Right renal pelvis (tissue), 4 donors: ENCODE measurements around the gene MAPK13. TPM values are rescaled to one million over a fixed set of nuclear protein-coding genes. Genes with fewer than 3 reads are reported as not detected.

Experiments used
- DNase-seq, 4 donors: peaks; one replicate each; pipeline ENCODE4 v3.0.0-alpha.2; 2013; ENCODE audit warnings: low read depth in 4 of 4, low spot score in 3 of 4, missing footprints in 1 of 4
- polyA plus RNA-seq, 4 donors: library from polyadenylated mRNA; unstranded; fragments of 120-200 nt; gene quantifications; one replicate each; pipeline ENCODE4 v1.2.1, GENCODE V29; 2013; ENCODE audit not compliant: insufficient read length in 4 of 4

MAPK13 gene
- polyA plus RNA-seq, 4 donors: 20.7 to 24.5 (median 21.6) TPM

DNA sequence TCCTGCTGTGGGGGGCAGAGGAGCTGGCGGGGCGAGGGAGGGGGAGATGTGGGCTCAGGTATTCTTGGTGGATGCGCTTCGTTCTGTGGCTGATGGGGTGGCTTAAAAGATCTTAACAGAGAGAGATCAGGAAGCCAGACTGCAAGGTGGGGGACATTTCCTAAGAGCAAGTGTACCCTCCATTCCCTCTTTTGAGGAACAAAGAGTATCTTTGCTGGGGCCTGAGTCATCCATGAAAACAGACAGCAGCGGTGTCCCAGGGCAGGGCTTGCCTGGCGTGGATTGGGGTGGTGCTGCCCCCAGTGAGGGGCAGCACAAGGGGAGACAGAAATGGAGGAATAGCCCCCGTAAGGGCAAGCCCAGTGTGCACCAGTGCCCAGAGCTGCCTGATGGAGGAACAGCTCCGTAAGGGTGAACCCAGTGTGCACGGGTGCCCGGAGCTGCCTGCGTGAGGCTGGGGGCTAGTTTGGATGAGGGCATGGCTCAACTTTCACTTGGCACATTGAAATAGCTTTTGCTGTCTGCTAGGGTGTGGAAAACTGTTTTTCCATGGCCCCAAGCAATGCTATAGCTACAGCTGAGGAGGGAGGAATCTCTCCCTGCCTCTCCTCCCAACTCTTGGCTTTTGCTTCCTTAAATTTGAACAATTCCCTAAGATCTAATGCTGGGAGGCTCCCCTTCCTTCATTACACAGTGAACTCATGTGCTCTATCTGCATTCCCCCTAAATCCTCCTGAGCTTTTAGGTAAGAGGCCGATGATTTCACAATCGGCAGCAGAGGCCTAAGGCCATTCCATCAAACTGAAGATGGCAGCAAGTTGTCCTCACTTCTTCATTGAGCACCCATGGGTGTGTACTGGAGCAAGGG is 12.9 kb downstream of the MAPK13 start:
- no peak for DNase-seq

DNA sequence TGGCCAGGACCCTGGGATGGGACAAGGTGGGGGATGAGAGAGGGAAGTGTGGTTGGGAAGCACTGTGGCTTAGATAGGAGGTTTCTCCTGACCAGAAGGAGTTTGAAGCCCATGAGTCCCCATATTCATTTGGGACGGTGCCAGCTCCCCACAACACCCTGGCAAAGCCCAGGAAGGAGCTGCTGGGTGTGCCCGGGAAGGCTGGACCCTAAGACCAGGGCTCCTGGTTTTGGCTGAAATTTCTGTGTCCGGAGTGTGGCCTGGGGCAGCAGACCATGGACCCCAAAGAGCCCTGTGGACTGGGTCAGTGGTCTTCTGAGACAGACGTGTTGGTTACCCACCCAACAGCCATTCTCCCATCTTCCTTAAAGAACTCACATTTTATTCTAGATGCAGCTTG is 15.2 kb downstream of the MAPK13 start:
- no peak for DNase-seq

DNA sequence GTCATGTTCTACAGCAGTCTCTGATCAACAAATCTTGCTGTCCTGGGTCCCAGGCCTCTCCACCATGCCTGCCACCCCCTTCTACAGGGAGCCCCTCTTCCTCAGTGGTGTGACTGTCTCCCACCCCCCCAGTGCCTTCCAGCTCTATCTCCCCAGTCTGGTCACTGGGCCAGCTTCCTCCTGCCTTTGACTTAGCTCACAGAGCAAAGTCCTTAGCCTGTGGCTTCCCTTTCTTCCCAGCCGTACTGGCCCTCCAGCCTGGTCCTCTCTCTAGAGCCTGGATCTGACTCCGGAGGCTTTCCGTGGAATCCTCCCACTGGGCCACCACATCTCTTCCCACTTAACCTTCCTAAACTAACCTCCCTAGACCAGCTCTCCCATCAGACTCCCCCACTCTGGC is 17.0 kb downstream of the MAPK13 start:
- DNase-seq: no peak

DNA sequence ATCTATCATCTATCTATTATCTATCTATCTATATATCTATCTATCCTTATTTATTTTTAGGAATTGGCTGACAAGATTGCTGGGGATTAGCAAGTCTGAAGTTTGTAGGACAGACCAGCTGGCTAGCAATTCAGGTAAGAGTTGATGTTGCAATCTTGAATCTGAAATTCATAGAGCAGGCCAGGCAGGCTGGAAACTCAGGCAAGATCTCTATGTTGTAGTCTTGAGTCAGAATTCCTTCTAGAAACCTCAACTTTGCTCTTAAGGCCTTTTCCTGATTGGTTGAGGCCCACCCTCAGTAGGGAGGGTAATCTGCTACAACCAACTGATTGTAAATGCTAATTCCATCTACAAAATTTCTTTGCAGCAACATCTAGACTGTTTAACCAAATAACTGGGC is 19.2 kb downstream of the MAPK13 start:
- DNase-seq: no peak

DNA sequence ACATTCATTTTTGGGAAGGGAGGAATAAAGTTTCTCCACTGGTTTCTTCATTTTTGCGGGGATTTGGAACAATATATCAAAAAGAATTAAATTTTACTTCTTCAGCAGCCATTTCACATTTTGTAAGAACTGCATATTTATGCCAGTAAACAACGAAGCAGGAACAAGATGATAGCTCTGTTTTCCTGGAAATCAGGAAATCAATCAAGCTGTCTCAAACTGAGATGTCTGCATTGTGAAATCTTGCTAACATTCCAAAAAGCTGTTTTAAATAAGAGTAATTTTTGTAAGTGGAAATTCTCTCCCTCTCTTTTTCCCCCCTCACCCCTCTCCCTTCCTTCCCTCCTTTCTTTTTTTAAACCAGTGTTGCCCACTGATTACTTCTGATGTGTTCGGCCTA is 20.0 kb downstream of the MAPK13 start:
- no peak for DNase-seq

DNA sequence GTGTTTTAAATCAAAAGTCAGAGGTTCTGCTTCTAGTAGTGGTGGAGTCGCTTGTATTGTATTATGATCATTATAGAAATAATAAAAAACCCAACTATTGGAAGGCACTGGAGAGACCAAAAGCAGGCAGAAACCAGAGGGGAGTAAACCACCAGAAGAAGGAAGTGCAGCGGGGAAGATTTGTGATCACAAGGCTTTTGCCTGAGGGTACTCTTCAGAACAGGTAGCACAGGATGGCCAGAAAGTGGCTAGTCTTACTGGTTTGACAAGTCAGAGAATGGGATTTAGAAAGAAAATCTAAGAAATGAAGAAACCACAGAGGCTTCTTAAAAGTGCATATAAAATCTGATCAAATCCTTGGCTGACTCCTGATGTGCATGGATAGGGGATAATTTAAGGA is 24.0 kb downstream of the MAPK13 start:
- DNase-seq: no peak

DNA sequence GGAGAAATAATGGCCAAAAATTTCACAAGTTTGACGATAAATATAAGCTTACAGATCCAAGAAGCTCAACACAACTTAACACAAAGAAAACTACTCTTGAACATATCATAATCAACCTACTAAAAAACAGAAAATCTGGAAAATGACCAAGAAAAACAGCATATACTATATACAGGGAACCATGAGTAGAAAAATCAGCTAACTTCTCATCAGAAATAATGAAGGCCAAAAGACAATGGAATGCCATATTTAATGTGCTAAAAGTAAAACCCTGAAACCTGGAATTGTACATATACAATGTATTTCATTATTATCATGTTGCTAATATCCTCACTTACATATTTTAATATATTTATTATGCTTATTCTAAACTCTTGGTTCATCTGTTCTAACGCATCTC is 25.3 kb downstream of the MAPK13 start:
- DNase-seq: no peak

DNA sequence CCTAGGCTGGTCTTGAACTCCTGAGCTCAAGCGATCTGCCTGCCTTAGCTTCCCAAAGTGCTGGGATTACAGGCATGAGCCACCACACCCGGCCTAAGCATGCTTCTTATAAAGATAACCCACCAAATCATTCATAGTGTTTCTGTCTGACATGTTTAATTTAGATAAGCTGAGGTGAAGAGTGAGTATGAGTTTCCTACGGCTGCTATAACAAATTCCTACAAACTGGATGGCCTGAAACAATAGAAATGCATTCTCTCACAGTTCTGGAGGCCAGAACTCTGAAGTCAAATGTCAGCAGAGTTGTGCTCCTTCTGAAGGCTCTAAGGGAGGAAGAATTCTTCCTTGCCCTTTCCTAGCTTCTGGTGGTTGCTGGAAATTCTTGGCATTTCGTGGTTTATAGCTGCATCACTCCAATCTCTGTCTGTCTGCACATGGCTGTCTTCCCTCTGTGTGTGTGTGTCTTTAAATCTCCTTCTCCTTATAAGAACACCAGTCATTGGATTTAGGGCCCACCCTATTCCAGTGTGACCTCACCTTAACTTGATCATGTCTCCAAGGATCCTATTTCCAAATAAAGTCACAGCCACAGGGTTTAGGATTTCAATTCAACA is 29.9 kb downstream of the MAPK13 start:
- no peak for DNase-seq

DNA sequence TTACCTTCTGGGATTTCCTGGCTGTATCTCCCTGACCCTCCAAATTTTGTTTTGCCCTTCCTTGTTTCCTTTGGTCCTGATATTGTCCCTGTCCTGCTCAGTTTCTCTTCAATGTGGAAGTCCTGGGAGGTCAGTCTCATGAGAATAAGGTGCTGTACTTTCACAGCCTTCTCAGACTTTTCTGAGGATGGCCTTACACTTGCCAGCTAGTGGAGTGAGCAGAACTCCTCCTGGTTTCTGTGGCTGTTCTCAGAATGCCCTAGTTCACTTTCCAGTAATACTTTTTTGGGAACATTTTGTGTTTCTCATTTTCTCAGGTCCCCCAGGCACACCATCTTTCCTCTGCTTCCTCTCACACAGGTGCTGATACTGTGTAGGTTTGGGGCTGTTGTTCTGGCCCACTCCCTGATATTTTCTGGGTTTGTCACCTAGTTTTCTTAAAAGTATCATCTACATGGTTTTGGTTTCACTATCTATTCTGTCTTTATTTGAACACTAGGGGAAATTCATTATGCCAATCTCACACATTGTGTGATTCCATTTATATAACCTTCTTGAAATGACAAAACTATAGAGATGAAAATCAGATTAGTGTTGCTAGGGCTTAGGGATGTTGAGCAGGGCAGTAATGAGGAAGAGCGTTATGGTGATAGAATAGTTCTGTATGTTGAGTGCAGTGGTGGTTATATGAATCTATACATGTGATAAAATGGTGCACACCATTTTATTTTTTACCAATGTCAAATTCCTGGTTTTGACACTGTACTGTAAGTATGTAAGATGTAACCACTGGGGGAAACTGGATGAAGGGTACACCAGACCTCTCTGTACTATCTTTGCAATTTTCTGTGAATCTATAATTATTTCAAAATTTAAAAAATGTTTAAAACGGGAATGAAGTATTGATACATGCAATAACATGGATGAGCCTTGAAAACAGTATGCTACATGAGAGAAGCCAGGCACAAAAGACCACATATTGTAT is 39.0 kb downstream of the MAPK13 start:
- DNase-seq: no peak

DNA sequence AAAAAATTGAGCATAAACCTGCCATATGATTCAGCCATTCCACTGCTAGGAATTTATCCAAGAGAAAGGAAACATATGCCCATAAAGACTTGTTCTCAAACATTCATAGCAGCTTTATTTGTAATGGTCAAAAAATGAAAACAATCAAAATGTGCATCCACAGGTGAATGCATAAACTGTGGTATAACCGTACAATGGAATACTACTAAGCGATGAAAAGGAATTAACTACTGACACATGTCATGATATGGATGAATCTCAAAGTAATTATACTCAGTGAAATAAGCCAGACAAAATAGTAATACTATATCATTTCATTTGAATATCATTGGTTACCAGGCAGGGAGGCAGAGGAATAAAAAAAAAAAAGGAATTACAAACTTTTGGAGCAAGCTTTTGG is 40.4 kb downstream of the MAPK13 start:
- DNase-seq: no peak

DNA sequence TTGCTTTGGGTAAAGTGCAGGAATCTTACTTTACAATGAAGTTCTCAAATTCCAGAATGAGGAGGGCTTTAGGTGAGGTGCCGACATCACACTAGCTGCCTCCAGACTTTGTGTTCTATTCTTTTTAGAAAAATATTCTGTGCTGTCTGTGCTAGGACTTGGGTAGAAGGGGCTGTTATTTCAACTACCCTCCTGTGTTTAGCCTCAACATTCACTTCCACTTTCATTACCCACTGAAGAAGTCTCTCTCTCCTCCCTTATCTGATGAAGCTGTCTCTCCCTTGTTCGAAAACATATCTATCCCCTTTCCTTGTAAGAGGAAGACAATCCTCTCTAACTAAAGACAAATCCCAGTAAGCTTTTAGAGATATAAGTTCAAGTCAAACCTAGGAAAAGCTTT is 41.3 kb downstream of the MAPK13 start:
- no peak for DNase-seq

DNA sequence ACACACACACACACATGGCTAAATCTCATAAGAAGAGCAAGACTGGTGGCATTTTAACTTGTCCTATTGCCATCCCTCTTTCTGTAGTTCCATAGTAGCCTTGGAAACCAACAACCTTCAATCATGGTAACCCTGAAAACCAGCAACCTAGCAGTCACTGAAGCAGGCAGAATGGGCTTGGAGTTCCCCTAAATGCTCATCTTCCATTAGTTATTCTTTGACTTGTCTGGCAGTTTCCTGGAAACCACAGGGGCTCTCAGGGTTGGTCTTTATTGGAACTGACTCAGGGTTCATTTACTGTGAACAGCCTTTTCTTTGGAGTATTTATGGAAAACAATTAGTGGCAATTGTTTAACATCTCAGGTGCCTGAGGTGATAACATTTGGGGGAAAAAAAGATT is 46.9 kb downstream of the MAPK13 start:
- no peak for DNase-seq

DNA sequence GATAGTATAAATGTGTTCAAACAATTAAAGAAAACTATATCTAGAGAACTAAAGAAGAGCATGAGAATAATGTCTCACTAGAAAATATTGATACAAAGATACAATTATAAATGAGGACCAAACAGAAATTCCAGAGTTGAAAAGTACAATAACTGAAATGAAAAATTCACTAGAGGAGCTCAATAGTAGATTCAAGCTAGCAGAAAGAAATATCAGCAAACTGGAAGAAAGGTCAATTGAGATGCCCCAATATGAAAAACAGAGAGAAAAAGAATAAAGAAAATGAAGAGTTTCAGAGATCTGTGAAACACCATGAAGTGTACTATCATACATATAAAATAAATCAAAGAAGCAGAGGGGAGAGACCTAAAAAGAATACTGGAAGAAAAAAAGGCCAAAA is 48.2 kb downstream of the MAPK13 start:
- DNase-seq: no peak

DNA sequence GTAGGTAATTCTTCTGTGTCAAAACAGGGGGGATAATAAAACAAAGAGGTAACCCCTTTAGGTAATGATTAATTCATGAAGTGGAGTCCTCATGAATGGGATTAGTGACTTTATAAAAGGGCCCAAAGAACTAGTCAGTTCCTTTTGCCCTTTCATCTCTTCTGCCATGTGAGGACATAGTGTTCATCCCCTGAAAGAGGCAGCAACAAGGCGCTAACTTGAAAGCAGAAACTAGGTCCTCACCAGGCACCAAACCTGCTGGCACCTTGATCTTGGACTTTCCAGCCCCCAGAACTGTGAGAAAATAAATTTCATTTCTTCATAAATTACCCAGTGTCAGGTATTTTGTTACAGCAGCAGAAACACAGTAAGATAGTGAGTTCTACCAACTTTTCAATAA is 49.8 kb downstream of the MAPK13 start:
- DNase-seq: no peak

DNA sequence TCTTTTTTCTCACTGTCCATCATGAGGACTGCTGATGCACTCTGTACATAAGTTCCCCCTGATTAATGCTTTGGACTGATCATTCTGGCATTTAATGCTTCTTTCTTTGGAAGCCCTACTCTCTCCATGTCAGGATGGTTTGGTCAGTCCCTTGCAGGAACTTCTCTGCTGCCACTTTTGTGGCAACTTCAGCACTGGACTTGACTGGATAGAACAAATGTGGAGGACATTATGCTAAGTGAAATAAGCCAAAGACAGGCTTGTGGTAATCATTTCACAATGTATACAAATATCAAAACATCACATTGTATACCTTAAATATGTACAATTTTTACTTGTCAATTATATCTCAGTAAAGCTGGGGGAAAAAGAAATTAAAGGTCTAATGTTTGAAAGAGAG is 54.0 kb downstream of the MAPK13 start:
- DNase-seq: no peak

DNA sequence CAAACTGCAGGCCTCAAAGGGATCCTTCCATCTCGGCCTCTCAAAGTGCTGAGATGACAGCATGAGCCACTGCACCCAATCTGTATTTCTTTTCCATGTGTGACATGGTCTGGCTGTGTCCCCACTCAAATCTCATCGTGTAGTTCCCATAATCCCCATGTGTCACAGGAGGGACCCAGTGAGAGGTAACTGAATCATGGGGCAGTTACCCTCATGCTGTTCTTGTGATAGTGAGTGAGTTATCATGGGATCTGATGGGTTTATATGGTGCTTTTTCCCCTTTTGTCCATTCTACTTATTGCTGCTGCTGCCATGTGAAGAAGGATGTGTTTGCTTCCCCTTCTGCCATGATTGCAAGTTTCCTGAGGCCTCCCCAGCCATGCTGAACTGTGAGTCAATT is 55.9 kb downstream of the MAPK13 start:
- no peak for DNase-seq

DNA sequence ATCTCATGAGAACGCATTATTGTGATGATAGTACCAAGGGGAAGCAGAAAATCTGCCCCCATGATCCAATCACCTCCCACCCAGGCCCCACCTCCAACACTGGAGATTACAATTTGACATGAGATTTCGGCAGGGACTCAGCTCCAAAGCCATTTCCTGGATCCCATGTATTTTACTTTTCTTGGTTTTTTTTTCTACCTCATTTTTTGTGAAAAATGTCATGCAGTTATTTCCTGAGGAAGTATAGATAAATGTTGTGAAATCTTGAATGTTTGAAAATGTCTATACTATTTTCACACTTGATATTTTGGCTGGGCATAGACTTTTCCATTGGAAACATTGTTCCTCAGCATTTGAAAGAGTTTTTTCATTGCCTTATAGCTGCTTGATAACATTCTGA is 57.1 kb downstream of the MAPK13 start:
- no peak for DNase-seq
